ENCODE measurements around the gene REP15. TPM values are rescaled to one million over a fixed set of nuclear protein-coding genes. Genes with fewer than 3 reads are reported as not detected.
"Not testable (repeated sequence)": the region's sequence is repeated elsewhere in the genome, so short reads cannot be mapped to it uniquely, and the experiment has no call there.

REP15 gene
- total and polyA plus RNA-seq, 7 donors, result 0.39 to 2.7 (median 0.73) TPM

DNA sequence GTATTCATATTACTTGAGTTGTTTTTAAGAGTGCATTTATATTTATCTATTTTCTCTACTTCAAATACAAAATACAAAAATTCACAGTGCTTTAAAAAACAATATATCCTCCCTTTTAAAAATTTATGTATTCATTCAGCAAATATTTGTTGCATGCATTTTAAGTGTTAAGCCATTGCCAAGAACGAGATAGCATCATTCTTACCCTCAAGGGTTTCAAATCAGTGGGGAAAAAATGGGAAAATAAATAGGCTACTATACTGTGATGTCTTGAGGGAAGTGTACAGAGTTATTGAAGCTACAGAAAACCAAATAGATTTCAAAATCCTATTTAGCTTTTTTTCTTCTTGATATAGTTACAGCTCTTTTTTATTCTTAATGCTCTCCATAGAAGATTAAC is 37.5 kb downstream of the REP15 start:
- TF ChIP-seq CTCF (IDR thresholded peaks at IDR 0.05), result no peak
- intact Hi-C loops (cut with DNase I), result loop anchor here in 1 of 2 donors (2.0 kb wide), 1 partner anchor 207 kb away; no protein-coding TSS in a partner anchor
- H3K36me3 ChIP-seq (ENCODE audit: insufficient read depth in 1 of 2, low read depth in 1 of 2), result peaks cover 2 to 62% of the 10 kb centered on the region in 2 donors
- no peak for DNase-seq
- no peak for ATAC-seq
- H3K4me1 ChIP-seq, result no peaks in the 10 kb centered on the region
- no peak overlapping the region for H3K27ac ChIP-seq
- WGBS, 3 donors, result 90 to 95% (median 91%) methylated on average over 1 of the region's 1 CpG
- H3K4me3 ChIP-seq, result no peak overlapping the region
- H3K9me3 ChIP-seq, result no peaks in the 10 kb centered on the region
- H3K27me3 ChIP-seq (ENCODE audit: insufficient read depth in 3 of 3, low read length in 2 of 3), result no peaks in the 10 kb centered on the region

DNA sequence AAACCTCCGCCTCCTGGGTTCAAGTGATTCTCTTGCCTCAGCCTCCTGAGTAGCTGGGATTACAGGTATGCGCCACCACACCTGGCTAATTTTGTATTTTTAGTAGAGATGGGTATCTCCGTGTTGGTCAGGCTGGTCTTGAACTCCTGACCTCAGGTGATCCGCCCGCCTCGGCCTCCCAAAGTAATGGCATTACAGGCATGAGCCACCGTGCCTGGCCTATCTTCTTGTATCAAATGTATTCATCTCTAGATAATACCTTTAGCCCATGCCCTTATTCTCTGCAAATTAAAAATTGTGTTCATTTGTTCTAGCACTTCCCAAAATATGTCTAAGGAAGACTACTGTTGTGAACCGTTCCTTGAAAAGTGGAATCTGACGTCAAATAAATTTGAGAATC is 38.1 kb downstream of the REP15 start:
- H3K9me3 ChIP-seq; H3K27ac ChIP-seq; ATAC-seq; H3K27me3 ChIP-seq (ENCODE audit: insufficient read depth in 3 of 3, low read length in 2 of 3); H3K4me3 ChIP-seq; DNase-seq; H3K4me1 ChIP-seq; intact Hi-C loops (cut with DNase I): not testable (repeated sequence)
- peaks cover 2 to 65% of the 10 kb centered on the region in 2 donors for H3K36me3 ChIP-seq (ENCODE audit: insufficient read depth in 1 of 2, low read depth in 1 of 2)
- WGBS, 3 donors, result 91 to 96% (median 94%) methylated on average over 9 of the region's 9 CpGs

- Histone ChIP-seq H3K36me3 (ENCODE audit: insufficient read depth in 1 of 2, low read depth in 1 of 2) (peaks cover 4 to 65% of the 10 kb centered on the region in 2 donors), H3K27me3 (ENCODE audit: insufficient read depth in 3 of 3, low read length in 2 of 3) (no peaks in the 10 kb centered on the region), H3K4me1 (peaks cover 2% of the 10 kb centered on the region), H3K9me3 (no peaks in the 10 kb centered on the region), H3K27ac (no peak overlapping the region), H3K4me3 (no peak overlapping the region)
- ATAC-seq, result no peak
- DNase-seq, result no peak
- 97% methylated on average over 5 of the region's 5 CpGs for WGBS, 3 donors
- intact Hi-C loops (cut with DNase I), result no loop called here
- TF ChIP-seq CTCF (IDR thresholded peaks at IDR 0.05), result no peak
These were observed 47.4 kb downstream of the REP15 start for GRCh38 chr12:27743601-27744000.

- H3K9me3 ChIP-seq; H3K27me3 ChIP-seq (ENCODE audit: insufficient read depth in 3 of 3, low read length in 2 of 3); H3K4me1 ChIP-seq; ATAC-seq; H3K4me3 ChIP-seq; H3K27ac ChIP-seq; DNase-seq; intact Hi-C loops (cut with DNase I): not testable (repeated sequence)
- WGBS, 3 donors, result 83 to 93% (median 88%) methylated on average over 1 of the region's 1 CpG
- peaks cover 4 to 44% of the 10 kb centered on the region in 2 donors for H3K36me3 ChIP-seq (ENCODE audit: insufficient read depth in 1 of 2, low read depth in 1 of 2)
These were observed 49.5 kb downstream of the REP15 start for GRCh38 chr12:27745734-27746133.

Other genes with a start within 250 kb of the REP15 start
- gene SMCO2, start 249.7 kb upstream of the REP15 start, total RNA-seq, result not detected
- gene SMCO2, start 249.7 kb upstream of the REP15 start, polyA plus RNA-seq, result not detected
- 10 to 100 TPM; 28.3 to 63.1 (median 29.6) TPM for gene PPFIBP1, start 172.2 kb upstream of the REP15 start, total RNA-seq
- gene PPFIBP1, start 172.2 kb upstream of the REP15 start, polyA plus RNA-seq, result 10 to 100 TPM in 1 of 3 donors, 1 to 10 TPM in 2; 5.9 to 11.2 (median 6.3) TPM
- gene MRPS35, start 14.4 kb downstream of the REP15 start, total RNA-seq, result 10 to 100 TPM; 48.8 to 79.9 (median 58.3) TPM
- gene MRPS35, start 14.4 kb downstream of the REP15 start, polyA plus RNA-seq, result 100 to 1,000 TPM in 2 of 3 donors, 10 to 100 TPM in 1; 60.1 to 129 (median 105) TPM
- 1 to 10 TPM; 2.2 to 4.6 (median 3.3) TPM for gene KLHL42, start 83.8 kb downstream of the REP15 start, total RNA-seq
- 1 to 10 TPM in 2 of 3 donors, under 1 TPM in 1; 0.94 to 3.3 (median 2.5) TPM for gene KLHL42, start 83.8 kb downstream of the REP15 start, polyA plus RNA-seq
- not detected for gene MANSC4, start 83.8 kb downstream of the REP15 start, total RNA-seq
- under 1 TPM in 1 of 3 donors, not detected in 2; 0.08 TPM for gene MANSC4, start 83.8 kb downstream of the REP15 start, polyA plus RNA-seq

Data from psoas muscle (tissue), 8 donors.